ENCODE results near the gene SLC12A4.

SLC12A4 gene

DNA sequence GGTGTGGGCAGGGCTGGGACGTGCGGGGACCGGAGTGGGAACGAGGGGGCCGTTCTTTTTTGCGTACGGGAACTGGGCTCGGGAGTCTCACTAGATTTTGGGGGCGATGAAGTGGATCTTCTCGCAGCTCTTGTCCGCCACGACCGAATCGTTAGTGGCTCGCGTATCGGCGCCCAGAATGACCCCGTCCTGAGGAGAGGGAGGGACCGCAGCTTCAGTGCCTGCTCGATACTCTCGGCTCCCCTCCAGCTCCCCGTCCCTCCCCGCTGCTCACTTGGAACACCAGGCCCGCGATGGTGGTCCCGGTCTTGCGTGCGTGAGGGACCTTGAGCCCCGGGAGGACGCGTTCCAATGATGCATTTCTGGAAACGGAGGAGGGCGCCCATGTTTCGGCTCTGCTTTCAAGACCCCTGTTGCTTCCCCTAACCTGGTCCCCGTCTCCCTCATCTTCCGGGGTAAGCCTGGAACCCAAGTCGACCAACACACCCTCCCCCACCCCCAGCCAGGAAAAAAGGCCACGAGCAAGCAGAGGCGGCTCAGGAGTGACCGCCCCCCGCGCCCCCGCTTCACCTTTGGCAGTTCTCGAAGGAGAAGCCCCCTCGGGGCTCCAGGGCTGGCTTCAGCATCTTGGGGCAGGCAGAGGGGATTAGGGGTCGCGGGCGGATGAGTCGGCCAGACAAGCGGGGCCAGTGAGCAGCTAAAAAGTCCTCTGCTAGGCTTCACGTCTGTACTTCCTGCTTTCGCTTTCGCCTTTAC, 32.1 kb downstream of the SLC12A4 start, which contains the start of gene PSMB10:
Gene PSMB10, minus strand, starts transcription at position 727 of the 756 bp plus-strand sequence. Its CDS starts 101 bp downstream, at position 626.
- H3K9ac ChIP-seq (ENCODE audit: insufficient read length): peak within 1 kb of the TSS; percentile 76
- TF ChIP-seq FOXP2 (optimal IDR thresholded peaks at IDR 0.05; ENCODE audit: control extremely low read depth, extremely low read length, insufficient read depth) (no peak), POLR2AphosphoS5 (IDR thresholded peaks at IDR 0.05; ENCODE audit: borderline replicate concordance, low read depth, low read length) (no peak), EZH2 (IDR thresholded peaks at IDR 0.05) (no peak)
- H3K4me3 ChIP-seq: peak within 1 kb of the TSS; percentile 87
- H3K27ac ChIP-seq: no peak within 1 kb of the TSS
- H3K9me3 ChIP-seq (ENCODE audit: low read depth, low read length): no peaks in the 10 kb centered on the region
- DNase-seq (ENCODE audit: low read depth, low spot score): no peak
- H3K36me3 ChIP-seq (ENCODE audit: insufficient read depth, low read length): no peaks in the 10 kb centered on the region

- Histone ChIP-seq H3K36me3 (ENCODE audit: insufficient read depth, low read length) (no peaks in the 10 kb centered on the region), H3K27ac (no peak overlapping the region), H3K4me3 (peak overlapping the region; percentile 87), H3K9me3 (ENCODE audit: low read depth, low read length) (no peaks in the 10 kb centered on the region), H3K9ac (ENCODE audit: insufficient read length) (peak overlapping the region; percentile 76)
- TF ChIP-seq EZH2 (IDR thresholded peaks at IDR 0.05) (no peak), POLR2AphosphoS5 (IDR thresholded peaks at IDR 0.05; ENCODE audit: borderline replicate concordance, low read depth, low read length) (peak; percentile 67; the same call in 1 of the 2 replicates), FOXP2 (optimal IDR thresholded peaks at IDR 0.05; ENCODE audit: control extremely low read depth, extremely low read length, insufficient read depth) (no peak)
- DNase-seq (ENCODE audit: low read depth, low spot score): no peak
These were observed 32.9 kb downstream of the SLC12A4 start for GRCh38 chr16:67935402-67936123.

GRCh38 chr16:67935101-67935401, 33.4 kb downstream of the SLC12A4 start:
- H3K9ac ChIP-seq (ENCODE audit: insufficient read length): peak overlapping the region; percentile 63
- TF ChIP-seq POLR2AphosphoS5 (IDR thresholded peaks at IDR 0.05; ENCODE audit: borderline replicate concordance, low read depth, low read length): no peak
- TF ChIP-seq FOXP2 (optimal IDR thresholded peaks at IDR 0.05; ENCODE audit: control extremely low read depth, extremely low read length, insufficient read depth): no peak
- TF ChIP-seq EZH2 (IDR thresholded peaks at IDR 0.05): no peak
- H3K4me3 ChIP-seq: peak overlapping the region; percentile 87
- DNase-seq (ENCODE audit: low read depth, low spot score): no peak
- no peaks in the 10 kb centered on the region for H3K9me3 ChIP-seq (ENCODE audit: low read depth, low read length)
- H3K36me3 ChIP-seq (ENCODE audit: insufficient read depth, low read length): no peaks in the 10 kb centered on the region
- H3K27ac ChIP-seq: no peak overlapping the region

GRCh38 chr16:67934306-67935100, 33.9 kb downstream of the SLC12A4 start:
- Histone ChIP-seq H3K9me3 (ENCODE audit: low read depth, low read length) (no peaks in the 10 kb centered on the region), H3K4me3 (peak overlapping the region; percentile 87), H3K9ac (ENCODE audit: insufficient read length) (peak overlapping the region; percentile 63), H3K27ac (no peak overlapping the region), H3K36me3 (ENCODE audit: insufficient read depth, low read length) (no peaks in the 10 kb centered on the region)
- TF ChIP-seq EZH2 (IDR thresholded peaks at IDR 0.05): no peak
- no peak for TF ChIP-seq POLR2AphosphoS5 (IDR thresholded peaks at IDR 0.05; ENCODE audit: borderline replicate concordance, low read depth, low read length)
- TF ChIP-seq FOXP2 (optimal IDR thresholded peaks at IDR 0.05; ENCODE audit: control extremely low read depth, extremely low read length, insufficient read depth): no peak
- DNase-seq (ENCODE audit: low read depth, low spot score): no peak

DNA sequence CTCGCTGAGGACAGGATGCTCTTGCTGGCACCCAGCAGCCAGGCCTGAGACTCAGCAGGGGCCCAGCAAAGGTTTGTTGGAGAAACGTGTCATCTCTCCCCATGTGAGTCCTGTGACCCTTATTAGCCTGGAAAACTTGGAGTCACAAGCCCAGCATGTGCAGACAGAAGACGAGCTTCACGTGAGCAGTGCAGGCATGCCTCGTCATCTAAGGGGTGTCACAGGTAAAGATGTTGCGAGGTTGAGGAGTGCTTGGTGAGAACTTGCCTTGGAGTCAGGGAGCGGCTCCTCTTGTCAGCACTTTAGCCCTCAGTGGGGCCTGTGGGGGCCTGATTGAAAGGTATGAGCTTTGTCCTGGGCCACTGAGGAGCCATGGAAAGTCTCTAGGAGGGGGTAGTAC, 34.6 kb downstream of the SLC12A4 start:
- TF ChIP-seq FOXP2 (optimal IDR thresholded peaks at IDR 0.05; ENCODE audit: control extremely low read depth, extremely low read length, insufficient read depth) (no peak), EZH2 (IDR thresholded peaks at IDR 0.05) (no peak), POLR2AphosphoS5 (IDR thresholded peaks at IDR 0.05; ENCODE audit: borderline replicate concordance, low read depth, low read length) (no peak)
- DNase-seq (ENCODE audit: low read depth, low spot score): no peak
- H3K36me3 ChIP-seq (ENCODE audit: insufficient read depth, low read length): no peaks in the 10 kb centered on the region

GRCh38 chr16:67932462-67932840, 36.0 kb downstream of the SLC12A4 start:
- TF ChIP-seq FOXP2 (optimal IDR thresholded peaks at IDR 0.05; ENCODE audit: control extremely low read depth, extremely low read length, insufficient read depth) (no peak), EZH2 (IDR thresholded peaks at IDR 0.05) (no peak), POLR2AphosphoS5 (IDR thresholded peaks at IDR 0.05; ENCODE audit: borderline replicate concordance, low read depth, low read length) (no peak)
- DNase-seq (ENCODE audit: low read depth, low spot score): no peak
- Histone ChIP-seq H3K9me3 (ENCODE audit: low read depth, low read length) (no peaks in the 10 kb centered on the region), H3K36me3 (ENCODE audit: insufficient read depth, low read length) (no peaks in the 10 kb centered on the region), H3K27ac (no peak overlapping the region), H3K4me3 (no peak overlapping the region), H3K9ac (ENCODE audit: insufficient read length) (no peak overlapping the region)

More for the DNA sequence above, 34.6 kb downstream of the SLC12A4 start:
- Histone ChIP-seq H3K4me3 (no peak overlapping the region), H3K9me3 (ENCODE audit: low read depth, low read length) (no peaks in the 10 kb centered on the region), H3K27ac (no peak overlapping the region), H3K9ac (ENCODE audit: insufficient read length) (no peak overlapping the region)

DNA sequence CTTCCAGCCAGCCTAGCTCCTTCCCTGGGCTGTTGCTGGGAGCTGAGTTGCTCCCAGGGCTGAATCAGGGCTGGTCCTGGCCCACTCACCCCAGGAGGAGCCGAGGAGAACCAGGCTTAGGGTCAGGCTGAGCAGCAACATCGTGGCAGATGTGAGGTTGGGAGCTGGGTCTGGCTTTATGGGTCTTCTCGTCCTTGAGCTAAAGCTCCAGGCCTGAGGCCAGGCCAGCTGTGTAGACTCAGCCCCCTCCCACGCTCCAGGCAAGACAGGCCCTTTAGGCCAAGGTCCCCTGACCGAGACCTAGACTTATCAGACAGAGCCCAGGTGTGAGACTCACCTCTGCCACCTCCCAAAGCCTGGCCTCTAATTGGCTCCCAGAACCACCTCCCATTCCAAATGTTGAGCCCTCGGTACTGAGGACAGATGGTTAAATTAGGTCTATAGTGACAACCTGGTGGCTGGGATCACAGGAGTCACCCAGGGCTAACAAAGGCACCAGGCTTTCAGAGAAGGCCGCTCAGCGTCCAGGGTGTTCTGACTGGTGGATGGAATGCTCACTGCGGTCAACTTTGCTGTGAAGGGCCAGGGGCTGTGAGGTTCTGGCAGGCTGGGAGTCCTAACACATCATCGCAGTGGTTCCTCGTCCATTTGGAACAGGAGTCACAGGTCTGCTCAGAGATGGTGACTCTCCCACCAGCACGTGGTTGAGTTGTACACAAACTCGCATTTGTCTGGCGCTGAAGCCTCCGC, 36.5 kb downstream of the SLC12A4 start, which contains the start of gene CTRL:
Gene CTRL, minus strand, starts transcription at position 151 of the 750 bp plus-strand sequence. Its CDS starts 10 bp downstream, at position 141.
- no peak within 1 kb of the TSS for H3K9ac ChIP-seq (ENCODE audit: insufficient read length)
- DNase-seq (ENCODE audit: low read depth, low spot score): no peak
- no peak within 1 kb of the TSS for H3K27ac ChIP-seq
- TF ChIP-seq EZH2 (IDR thresholded peaks at IDR 0.05) (no peak), FOXP2 (optimal IDR thresholded peaks at IDR 0.05; ENCODE audit: control extremely low read depth, extremely low read length, insufficient read depth) (no peak), POLR2AphosphoS5 (IDR thresholded peaks at IDR 0.05; ENCODE audit: borderline replicate concordance, low read depth, low read length) (no peak)
- H3K36me3 ChIP-seq (ENCODE audit: insufficient read depth, low read length): no peaks in the 10 kb centered on the region
- H3K9me3 ChIP-seq (ENCODE audit: low read depth, low read length): no peaks in the 10 kb centered on the region
- H3K4me3 ChIP-seq: no peak within 1 kb of the TSS
